ENCODE measurements around the gene C1orf21. TPM values are rescaled to one million over a fixed set of nuclear protein-coding genes. Genes with fewer than 3 reads are reported as not detected.

The C1orf21 gene
- polyA plus RNA-seq, 1 donor (not counting 4 experiments of a cell fraction or from before 2014, with no cell fraction given), result 44.3 TPM

- Histone ChIP-seq H3K79me2 (ENCODE audit: control insufficient read depth, insufficient read depth, low read length) (peaks cover 28% of the 10 kb centered on the region), H2AFZ (ENCODE audit: control insufficient read depth, low read length) (no peak overlapping the region), H3K4me2 (ENCODE audit: control insufficient read depth, extremely low read depth, insufficient read depth, low read depth, low read length) (no peak overlapping the region), H3K4me3 (ENCODE audit: control insufficient read depth in 2 of 3, extremely low read depth in 1 of 3, insufficient read depth in 2 of 3, low read depth in 1 of 3, low read length in 3 of 3) (no peak overlapping the region), H3K9me1 (ENCODE audit: control insufficient read depth, extremely low read depth, insufficient read depth, low read length) (no peaks in the 10 kb centered on the region), H3K9me3 (ENCODE audit: control insufficient read depth, low read depth, low read length) (no peaks in the 10 kb centered on the region), H3K27me3 (ENCODE audit: control insufficient read depth, extremely low read depth, insufficient read depth, low read length) (no peaks in the 10 kb centered on the region), H4K20me1 (ENCODE audit: control insufficient read depth, extremely low read depth, insufficient read depth, low read length) (no peaks in the 10 kb centered on the region), H3K9ac (ENCODE audit: control insufficient read depth, extremely low read depth, insufficient read depth, low read length) (no peak overlapping the region), H3K4me1 (ENCODE audit: control insufficient read depth, extremely low read depth, insufficient read depth, low read length) (peaks cover 12% of the 10 kb centered on the region), H3K27ac (ENCODE audit: control insufficient read depth, insufficient read depth, low read length) (no peak overlapping the region), H3K36me3 (ENCODE audit: control insufficient read depth in 2 of 2, extremely low read depth in 1 of 2, insufficient read depth in 2 of 2, low read length in 2 of 2) (no peaks in the 10 kb centered on the region)
- FAIRE-seq, result no peak
- dilution Hi-C loops (cut with MboI; ENCODE audit: extremely low pct_ligation_motif_present, low sequenced_read_pairs), result no loop called here
- DNase-seq (ENCODE audit: low read depth, low spot score), result no peak
- no peak for TF ChIP-seq CTCF (optimal IDR thresholded peaks at IDR 0.05 in 1 of 3, IDR thresholded peaks at IDR 0.05 in 1 of 3, conservative IDR thresholded peaks at IDR 0.05 in 1 of 3; ENCODE audit: extremely low read depth in 1 of 3, insufficient read depth in 2 of 3, low read length in 3 of 3)
- TF ChIP-seq EZH2 (IDR thresholded peaks at IDR 0.05; ENCODE audit: low read length), result no peak
Observed at GRCh38 chr1:184467295-184467694, 80.5 kb downstream of the C1orf21 start.

- Histone ChIP-seq H4K20me1 (ENCODE audit: control insufficient read depth, extremely low read depth, insufficient read depth, low read length) (no peaks in the 10 kb centered on the region), H3K27me3 (ENCODE audit: control insufficient read depth, extremely low read depth, insufficient read depth, low read length) (no peaks in the 10 kb centered on the region), H3K27ac (ENCODE audit: control insufficient read depth, insufficient read depth, low read length) (no peak overlapping the region), H3K36me3 (ENCODE audit: control insufficient read depth in 2 of 2, extremely low read depth in 1 of 2, insufficient read depth in 2 of 2, low read length in 2 of 2) (no peaks in the 10 kb centered on the region), H3K9ac (ENCODE audit: control insufficient read depth, extremely low read depth, insufficient read depth, low read length) (no peak overlapping the region), H3K79me2 (ENCODE audit: control insufficient read depth, insufficient read depth, low read length) (peaks cover 22% of the 10 kb centered on the region), H3K4me1 (ENCODE audit: control insufficient read depth, extremely low read depth, insufficient read depth, low read length) (peaks cover under 1% of the 10 kb centered on the region), H3K9me1 (ENCODE audit: control insufficient read depth, extremely low read depth, insufficient read depth, low read length) (no peaks in the 10 kb centered on the region), H3K9me3 (ENCODE audit: control insufficient read depth, low read depth, low read length) (no peaks in the 10 kb centered on the region), H3K4me3 (ENCODE audit: control insufficient read depth in 2 of 3, extremely low read depth in 1 of 3, insufficient read depth in 2 of 3, low read depth in 1 of 3, low read length in 3 of 3) (no peak overlapping the region), H3K4me2 (ENCODE audit: control insufficient read depth, extremely low read depth, insufficient read depth, low read depth, low read length) (no peak overlapping the region), H2AFZ (ENCODE audit: control insufficient read depth, low read length) (no peak overlapping the region)
- FAIRE-seq (peak; percentile 20), DNase-seq (ENCODE audit: low read depth, low spot score) (no peak)
- no peak for TF ChIP-seq EZH2 (IDR thresholded peaks at IDR 0.05; ENCODE audit: low read length)
- TF ChIP-seq CTCF (optimal IDR thresholded peaks at IDR 0.05 in 1 of 3, IDR thresholded peaks at IDR 0.05 in 1 of 3, conservative IDR thresholded peaks at IDR 0.05 in 1 of 3; ENCODE audit: extremely low read depth in 1 of 3, insufficient read depth in 2 of 3, low read length in 3 of 3), result no peak
- dilution Hi-C loops (cut with MboI; ENCODE audit: extremely low pct_ligation_motif_present, low sequenced_read_pairs), result no loop called here
Observed at GRCh38 chr1:184469396-184469795, 82.6 kb downstream of the C1orf21 start.
